CD14-positive monocyte (primary cell): ENCODE results near the gene GLA. TPM values are rescaled to one million over a fixed set of nuclear protein-coding genes. Genes with fewer than 3 reads are reported as not detected.

Experiments used
- DNase-seq, 3 donors: peaks; one replicate each; pipeline ENCODE4 v3.0.0-alpha.2; 2011 to 2022
- H2AFZ ChIP-seq: 2 replicates; pipeline ENCODE4 v1.6.0; 2012; ENCODE audit warnings: mild to moderate bottlenecking, low read depth, low read length, inconsistent platforms; ENCODE audit not compliant: insufficient read depth, poor library complexity, severe bottlenecking
- H3K27ac ChIP-seq, 2 donors: 1 replicate in 1 of 2; 2 replicates in 1 of 2; pipeline ENCODE4 v1.5.1; 2012 to 2013; ENCODE audit warnings: low read length in 2 of 2, control low read depth in 1 of 2, inconsistent platforms in 1 of 2, low read depth in 1 of 2, mild to moderate bottlenecking in 1 of 2
- H3K27me3 ChIP-seq, 2 donors: one replicate each; pipeline versions ENCODE4 v1.6.0 to v1.6.1; 2011 to 2013; ENCODE audit warnings: low read length in 2 of 2; ENCODE audit not compliant: control insufficient read depth in 2 of 2, insufficient read depth in 2 of 2
- H3K36me3 ChIP-seq, 2 donors: replicated peaks in 1 of 2; 1 replicate in 1 of 2; 2 replicates in 1 of 2; pipeline versions ENCODE4 v1.5.1 to v1.6.1; 2012 to 2013; ENCODE audit warnings: low read length in 2 of 2, control low read depth in 1 of 2, inconsistent platforms in 1 of 2, mild to moderate bottlenecking in 1 of 2; ENCODE audit not compliant: insufficient read depth in 2 of 2, control insufficient read depth in 1 of 2
- H3K4me1 ChIP-seq, 2 donors: 1 replicate in 1 of 2; 2 replicates in 1 of 2; pipeline versions ENCODE4 v1.5.1 to v1.6.1; 2012 to 2013; ENCODE audit warnings: low read length in 2 of 2, control low read depth in 1 of 2, inconsistent platforms in 1 of 2, mild to moderate bottlenecking in 1 of 2, moderate library complexity in 1 of 2; ENCODE audit not compliant: insufficient read depth in 2 of 2, control insufficient read depth in 1 of 2
- H3K4me2 ChIP-seq: replicated peaks from 2 replicates; pipeline ENCODE3; 2012; ENCODE audit warnings: low read length, moderate library complexity, mild to moderate bottlenecking; ENCODE audit not compliant: poor library complexity, severe bottlenecking; ENCODE audit errors: extremely low read depth
- H3K4me3 ChIP-seq, 3 experiments: fragments of 200-600 bp in 1 of 3; sonication (generic) in 1 of 3; replicated peaks in 1 of 3; 1 replicate in 2 of 3; 2 replicates in 1 of 3; pipeline ENCODE4 v1.5.1; 2011 to 2013; ENCODE audit warnings: low read length in 3 of 3, mild to moderate bottlenecking in 3 of 3, control low read depth in 2 of 3, low read depth in 2 of 3, inconsistent platforms in 1 of 3, moderate library complexity in 1 of 3
- H3K79me2 ChIP-seq: 2 replicates; pipeline ENCODE4 v1.6.0; 2012; ENCODE audit warnings: mild to moderate bottlenecking, control low read depth, inconsistent platforms, low read length, moderate library complexity; ENCODE audit not compliant: insufficient read depth
- H3K9ac ChIP-seq: 2 replicates; pipeline ENCODE4 v1.6.0; 2017; ENCODE audit warnings: low read length, mild to moderate bottlenecking; ENCODE audit not compliant: insufficient read depth, poor library complexity, severe bottlenecking
- H3K9me3 ChIP-seq, 2 donors: replicated peaks in 1 of 2; 1 replicate in 1 of 2; 2 replicates in 1 of 2; pipeline versions ENCODE4 v1.5.1 to v1.6.1; 2012 to 2013; ENCODE audit warnings: low read length in 2 of 2, control low read depth in 1 of 2; ENCODE audit not compliant: control insufficient read depth in 1 of 2, insufficient read depth in 1 of 2
- H4K20me1 ChIP-seq: 2 replicates; pipeline ENCODE4 v1.6.0; 2012; ENCODE audit warnings: mild to moderate bottlenecking, low read length, control low read depth, moderate library complexity; ENCODE audit not compliant: insufficient read depth
- H3K27ac Mint-ChIP-seq, 7 donors: one replicate each; pipeline ENCODE4 v1.8.0; 2020; ENCODE audit warnings: mild to moderate bottlenecking in 7 of 7, mixed read lengths in 7 of 7, moderate library complexity in 6 of 7, inconsistent platforms in 2 of 7
- H3K27me3 Mint-ChIP-seq, 3 donors: one replicate each; pipeline ENCODE4 v1.8.0; 2021 to 2022; ENCODE audit warnings: low read depth in 3 of 3, mild to moderate bottlenecking in 3 of 3, mixed read lengths in 3 of 3, moderate library complexity in 3 of 3, inconsistent platforms in 1 of 3
- H3K36me3 Mint-ChIP-seq, 2 donors: one replicate each; pipeline ENCODE4 v1.8.0; 2020; ENCODE audit warnings: mixed read lengths in 2 of 2, inconsistent platforms in 1 of 2, mild to moderate bottlenecking in 1 of 2
- H3K4me1 Mint-ChIP-seq: one replicate; pipeline ENCODE4 v1.8.0; 2020; ENCODE audit warnings: mild to moderate bottlenecking, mixed read lengths
- H3K4me3 Mint-ChIP-seq, 2 donors: one replicate each; pipeline ENCODE4 v1.8.0; 2020; ENCODE audit warnings: mild to moderate bottlenecking in 2 of 2, mixed read lengths in 2 of 2, moderate library complexity in 1 of 2
- H3K9me3 Mint-ChIP-seq, 7 donors: one replicate each; pipeline ENCODE4 v1.8.0; 2020 to 2022; ENCODE audit warnings: mixed read lengths in 7 of 7, mild to moderate bottlenecking in 6 of 7, moderate library complexity in 6 of 7, inconsistent platforms in 2 of 7
- CTCF ChIP-seq: fragments of 200-600 bp; IDR thresholded peaks from one replicate; pipeline ENCODE4 v1.8.0; 2022; ENCODE audit warnings: antibody characterized with exemption, mild to moderate bottlenecking
- WGBS: methylation state at CpG from one replicate; pipeline ENCODE4 v1.1.5; 2013; ENCODE audit warnings: missing lambda C conversion rate; ENCODE audit not compliant: insufficient coverage; 5-methylcytosine and 5-hydroxymethylcytosine counted together
- intact Hi-C, 2 donors: fragments of 100-400 bp; cut with micrococcal nuclease; formaldehyde crosslinking; loops; one replicate each; pipeline versions ENCODE4 v1.15.0 to v1.15.1; 2023
- polyA plus RNA-seq, 3 donors: library from polyadenylated mRNA; depleted of rRNA in 1 of 3; unstranded in 2 of 3; stranded (reverse) in 1 of 3; fragments of 300-500 nt in 2 of 3; fragments of >200 nt in 1 of 3; fragmentation: Illumina TruSeq in 2 of 3; gene quantifications; 1 replicate in 2 of 3; 2 replicates in 1 of 3; pipeline ENCODE4 v1.2.3, GENCODE V29; 2012 to 2021

Gene GLA
- polyA plus RNA-seq, 3 donors, result 64.0 to 101 (median 80.0) TPM

DNA sequence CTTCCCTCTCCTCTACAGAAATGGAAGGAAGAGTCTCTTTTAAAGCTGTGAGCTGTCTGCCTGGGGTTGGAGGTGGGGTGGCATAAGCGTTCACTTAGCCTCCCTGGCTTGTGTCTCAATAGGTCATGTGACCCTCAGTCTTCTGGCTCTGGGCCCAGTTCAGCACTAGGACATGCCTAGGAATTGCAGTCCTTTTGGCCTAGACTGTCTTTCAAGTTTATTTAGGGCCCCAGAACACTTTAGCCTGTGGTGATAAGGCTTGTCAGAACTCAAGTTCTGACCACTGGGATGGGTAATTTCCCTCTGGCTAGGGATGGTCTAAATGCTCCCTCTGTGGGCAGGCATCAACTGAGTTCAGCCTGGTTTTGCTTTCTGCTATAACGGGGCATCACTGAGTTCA is 43.2 kb upstream of the GLA start:
- no peak overlapping the region for H3K4me3 Mint-ChIP-seq
- intact Hi-C loops, result no loop called here
- no peak for TF ChIP-seq CTCF

DNA sequence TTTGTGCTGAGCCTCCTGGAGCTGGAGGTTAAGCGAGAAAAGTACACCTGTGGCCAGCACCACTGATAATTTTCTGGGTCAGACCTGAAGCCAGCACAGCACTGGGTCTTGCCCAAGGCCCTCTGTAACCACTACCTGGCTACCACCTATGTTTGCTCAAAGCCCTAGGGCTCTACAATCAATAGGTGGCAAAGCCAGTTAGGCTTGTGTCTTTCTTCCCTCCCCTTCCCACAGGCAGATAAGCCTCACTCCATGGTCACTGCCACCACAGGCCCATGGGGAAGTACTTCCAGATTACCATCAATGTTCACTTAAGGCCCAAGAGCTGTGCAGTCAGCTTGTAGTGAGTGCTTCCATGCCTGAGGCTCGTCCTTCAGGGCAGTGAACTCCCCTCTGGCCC is 42.4 kb upstream of the GLA start:
- Histone ChIP-seq H4K20me1 (no peaks in the 10 kb centered on the region), H3K27ac (no peak overlapping the region), H3K4me1 (peaks cover 0 to 10% of the 10 kb centered on the region in 2 donors), H3K9me3 (no peaks in the 10 kb centered on the region), H3K4me3 (no peak overlapping the region), H3K4me2 (no peak overlapping the region), H3K27me3 (no peaks in the 10 kb centered on the region), H3K79me2 (no peaks in the 10 kb centered on the region), H2AFZ (no peak overlapping the region), H3K36me3 (peaks cover 2 to 5% of the 10 kb centered on the region in 2 donors), H3K9ac (no peak overlapping the region)
- Mint-ChIP-seq H3K36me3 (peaks cover 5 to 24% of the 10 kb centered on the region in 2 donors), H3K4me1 (peaks cover 14% of the 10 kb centered on the region), H3K27me3 (peaks cover 0 to 8% (median 0%) of the 10 kb centered on the region in 3 donors), H3K27ac (no peak overlapping the region), H3K4me3 (no peak overlapping the region), H3K9me3 (peaks cover 0 to 5% (median 0%) of the 10 kb centered on the region in 7 donors)
- intact Hi-C loops, result no loop called here
- no CpG with 5 or more reads among the region's 2 CpGs for WGBS
- TF ChIP-seq CTCF, result no peak
- DNase-seq, result no peak

More for the DNA sequence above, 43.2 kb upstream of the GLA start:
- WGBS, result no CpG with 5 or more reads among the region's 2 CpGs
- DNase-seq, result peak in 2 of 3 donors; percentile 3 to 27
- Mint-ChIP-seq H3K9me3 (peaks cover 0 to 5% (median 0%) of the 10 kb centered on the region in 7 donors), H3K27ac (peak overlapping the region in 3 of 7 donors; percentile 19 to 26 (median 26)), H3K4me1 (peaks cover 13% of the 10 kb centered on the region), H3K36me3 (peaks cover 10 to 28% of the 10 kb centered on the region in 2 donors), H3K27me3 (peaks cover 0 to 7% (median 0%) of the 10 kb centered on the region in 3 donors)
- H3K4me1 ChIP-seq, result peaks cover 0 to 7% of the 10 kb centered on the region in 2 donors
- no peak overlapping the region for H2AFZ ChIP-seq
- no peaks in the 10 kb centered on the region for H3K79me2 ChIP-seq
- H3K36me3 ChIP-seq, result peaks cover 2 to 5% of the 10 kb centered on the region in 2 donors
- no peak overlapping the region for H3K4me2 ChIP-seq
- no peaks in the 10 kb centered on the region for H3K27me3 ChIP-seq
- no peak overlapping the region for H3K9ac ChIP-seq
- H4K20me1 ChIP-seq, result no peaks in the 10 kb centered on the region
- H3K27ac ChIP-seq, result peak overlapping the region in 1 of 2 donors; percentile 27
- no peak overlapping the region for H3K4me3 ChIP-seq
- no peaks in the 10 kb centered on the region for H3K9me3 ChIP-seq
